T-cell (primary cell): ENCODE results near the gene TMEM248. TPM values are rescaled to one million over a fixed set of nuclear protein-coding genes. Genes with fewer than 3 reads are reported as not detected.
"Not testable (repeated sequence)": the region's sequence is repeated elsewhere in the genome, so short reads cannot be mapped to it uniquely, and the experiment has no call there.

ENCODE experiments used
- ATAC-seq, 4 experiments: fragments of 200-7000 bp in 3 of 4; fragments of 150-1000 bp in 1 of 4; cut with Tn5 transposase; replicated peaks in 1 of 4; 1 replicate in 3 of 4; 2 replicates in 1 of 4; pipeline ENCODE4 v1.10.0; 2021; ENCODE audit warnings: moderate library complexity in 3 of 4, mild to moderate bottlenecking in 2 of 4, moderate number of reproducible peaks in 1 of 4
- CTCF ChIA-PET, 2 donors: fragments of 300-600 bp; sonication (Branson Sonifier 250); formaldehyde crosslinking; loops; one replicate each; lab custom pipeline; 2022; ENCODE audit warnings: antibody characterized with exemption in 2 of 2; lab: Charles Lee
- POLR2A ChIA-PET, 2 donors: fragments of 300-600 bp; sonication (Branson Sonifier 250); formaldehyde crosslinking; loops; one replicate each; lab custom pipeline; 2022; ENCODE audit warnings: antibody characterized with exemption in 2 of 2; lab: Charles Lee
- DNase-seq, 35 experiments: peaks; one replicate each; pipeline versions ENCODE4 v3.0.0 to v3.0.0-alpha.2; 2013 to 2023
- H3K27ac ChIP-seq: one replicate; pipeline ENCODE4 v1.5.1; 2013; ENCODE audit warnings: low read length
- H3K27me3 ChIP-seq, 2 experiments: replicated peaks in 1 of 2; 1 replicate in 1 of 2; 2 replicates in 1 of 2; pipeline versions ENCODE4 v1.6.1 to v1.7.0; 2013; ENCODE audit warnings: low read length in 1 of 2, mixed read lengths in 1 of 2; ENCODE audit not compliant: control insufficient read depth in 2 of 2, insufficient read depth in 2 of 2; ENCODE audit errors: extremely low read depth in 1 of 2
- H3K36me3 ChIP-seq, 2 donors: 1 replicate in 1 of 2; 2 replicates in 1 of 2; pipeline versions ENCODE4 v1.6.1 to v1.7.0; 2013; ENCODE audit warnings: low read length in 1 of 2; ENCODE audit not compliant: control insufficient read depth in 2 of 2, insufficient read depth in 1 of 2; ENCODE audit errors: extremely low read depth in 1 of 2
- H3K4me1 ChIP-seq, 2 experiments: 1 replicate in 1 of 2; 2 replicates in 1 of 2; pipeline versions ENCODE4 v1.6.1 to v1.7.0; 2013; ENCODE audit warnings: low read length in 2 of 2, mixed read lengths in 1 of 2; ENCODE audit not compliant: insufficient read depth in 2 of 2, control insufficient read depth in 1 of 2; ENCODE audit errors: extremely low read depth in 1 of 2
- H3K4me3 ChIP-seq, 2 donors: 1 replicate in 1 of 2; 2 replicates in 1 of 2; pipeline versions ENCODE4 v1.5.1 to v1.7.0; 2013; ENCODE audit warnings: mild to moderate bottlenecking in 2 of 2, low read length in 1 of 2, moderate library complexity in 1 of 2; ENCODE audit not compliant: control insufficient read depth in 1 of 2; ENCODE audit errors: extremely low read depth in 1 of 2
- H3K9me3 ChIP-seq: 2 replicates; pipeline ENCODE4 v1.7.0; 2013
- H3K27ac Mint-ChIP-seq, 2 donors: one replicate each; pipeline ENCODE4 v1.8.0; 2020 to 2021; ENCODE audit warnings: mild to moderate bottlenecking in 2 of 2, mixed read lengths in 2 of 2
- H3K27me3 Mint-ChIP-seq, 2 donors: one replicate each; pipeline ENCODE4 v1.8.0; 2021 to 2022; ENCODE audit warnings: mixed read lengths in 2 of 2
- H3K36me3 Mint-ChIP-seq: one replicate; pipeline ENCODE4 v1.8.0; 2021; ENCODE audit warnings: mixed read lengths
- H3K4me1 Mint-ChIP-seq, 3 donors: one replicate each; pipeline ENCODE4 v1.8.0; 2020 to 2022; ENCODE audit warnings: mixed read lengths in 3 of 3, mild to moderate bottlenecking in 1 of 3
- H3K4me3 Mint-ChIP-seq, 3 donors: one replicate each; pipeline ENCODE4 v1.8.0; 2020 to 2022; ENCODE audit warnings: mild to moderate bottlenecking in 3 of 3, mixed read lengths in 3 of 3, moderate library complexity in 3 of 3
- H3K9me3 Mint-ChIP-seq, 3 donors: one replicate each; pipeline ENCODE4 v1.8.0; 2020 to 2022; ENCODE audit warnings: mixed read lengths in 3 of 3
- WGBS: methylation state at CpG from one replicate; pipeline ENCODE4 v1.1.5; 2013; ENCODE audit warnings: missing lambda C conversion rate; ENCODE audit not compliant: insufficient coverage; 5-methylcytosine and 5-hydroxymethylcytosine counted together
- total RNA-seq, 35 experiments: library from RNA in 6 of 35; stranded (reverse) in 6 of 35; fragments of 120-200 nt in 1 of 35; gene quantifications; one replicate each; pipeline versions ENCODE4 v1.2.1 to v1.2.4 and lab custom pipeline; 2013 to 2026

The TMEM248 gene
- total RNA-seq, 5 donors from 2014 or later (not counting 1 experiment from before 2014, with no cell fraction given) = 79.0 to 97.6 (median 91.9) TPM

DNA sequence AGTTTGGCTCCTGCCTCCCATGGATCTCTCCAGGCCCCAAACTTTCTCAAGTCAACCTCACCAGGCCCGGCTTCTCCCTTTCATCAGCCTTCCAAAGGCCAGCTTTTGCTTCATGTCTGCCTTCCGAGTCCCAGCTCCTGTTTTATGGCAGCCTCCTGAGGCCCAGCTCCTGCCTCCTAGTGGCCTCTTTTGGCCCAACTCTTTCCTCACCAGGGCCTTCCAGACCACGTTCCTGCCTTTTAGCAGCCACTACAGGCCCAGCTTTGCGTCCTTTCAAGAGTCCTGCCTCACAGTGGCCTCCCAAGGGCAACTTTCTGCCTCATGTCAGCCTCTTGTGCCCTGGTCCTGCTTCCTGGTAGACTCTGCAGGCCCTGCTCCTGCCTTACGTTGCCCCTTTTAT is 15.3 kb upstream of the TMEM248 start:
- no peaks in the 10 kb centered on the region for H3K27me3 Mint-ChIP-seq
- DNase-seq (no peak), ATAC-seq (no peak)
- no peak overlapping the region for H3K4me3 ChIP-seq
- no peaks in the 10 kb centered on the region for H3K4me1 Mint-ChIP-seq
- no peak overlapping the region for H3K27ac Mint-ChIP-seq
- H3K27me3 ChIP-seq = no peaks in the 10 kb centered on the region
- H3K9me3 ChIP-seq = no peaks in the 10 kb centered on the region
- H3K4me3 Mint-ChIP-seq = no peak overlapping the region
- H3K4me1 ChIP-seq = no peaks in the 10 kb centered on the region
- 93% methylated on average over 5 of the region's 5 CpGs for WGBS
- ChIA-PET CTCF (interaction anchor here (0.7 to 1.0 kb wide), 2 partner anchors 61 to 875 kb away, joined by 3 read pairs; no protein-coding TSS in a partner anchor), POLR2A (no interaction called here)
- no peaks in the 10 kb centered on the region for H3K36me3 Mint-ChIP-seq
- H3K36me3 ChIP-seq = no peaks in the 10 kb centered on the region
- H3K9me3 Mint-ChIP-seq = no peaks in the 10 kb centered on the region
- no peak overlapping the region for H3K27ac ChIP-seq

DNA sequence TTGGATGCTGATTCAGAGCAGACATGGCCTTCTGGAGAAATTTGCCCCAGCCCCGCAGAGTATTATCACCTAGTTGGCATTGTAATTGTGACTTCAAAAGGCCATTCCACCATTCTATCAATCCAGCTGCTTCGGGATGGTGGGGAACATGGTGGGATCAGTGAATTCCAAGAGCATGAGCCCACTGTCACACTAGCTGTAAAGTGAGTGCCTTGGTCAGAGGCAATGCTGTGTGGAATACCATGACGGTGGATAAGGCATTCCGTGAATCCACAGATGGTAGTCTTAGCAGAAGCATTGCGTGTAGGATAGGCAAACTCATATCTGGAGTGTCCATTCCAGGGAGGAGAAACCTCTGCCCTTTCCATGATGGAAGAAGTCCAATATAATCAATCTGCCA is 13.3 kb upstream of the TMEM248 start:
- Histone ChIP-seq H3K27me3 (no peaks in the 10 kb centered on the region), H3K4me1 (no peaks in the 10 kb centered on the region), H3K36me3 (no peaks in the 10 kb centered on the region), H3K9me3 (no peaks in the 10 kb centered on the region), H3K27ac (no peak overlapping the region), H3K4me3 (no peak overlapping the region)
- WGBS = 100% methylated on average over 3 of the region's 5 CpGs
- POLR2A ChIA-PET = no interaction called here
- CTCF ChIA-PET = no interaction called here
- DNase-seq (no peak), ATAC-seq (no peak)
- H3K27ac Mint-ChIP-seq = no peak overlapping the region
- no peaks in the 10 kb centered on the region for H3K4me1 Mint-ChIP-seq
- H3K27me3 Mint-ChIP-seq = no peaks in the 10 kb centered on the region
- H3K36me3 Mint-ChIP-seq = no peaks in the 10 kb centered on the region
- no peak overlapping the region for H3K4me3 Mint-ChIP-seq
- H3K9me3 Mint-ChIP-seq = no peaks in the 10 kb centered on the region

DNA sequence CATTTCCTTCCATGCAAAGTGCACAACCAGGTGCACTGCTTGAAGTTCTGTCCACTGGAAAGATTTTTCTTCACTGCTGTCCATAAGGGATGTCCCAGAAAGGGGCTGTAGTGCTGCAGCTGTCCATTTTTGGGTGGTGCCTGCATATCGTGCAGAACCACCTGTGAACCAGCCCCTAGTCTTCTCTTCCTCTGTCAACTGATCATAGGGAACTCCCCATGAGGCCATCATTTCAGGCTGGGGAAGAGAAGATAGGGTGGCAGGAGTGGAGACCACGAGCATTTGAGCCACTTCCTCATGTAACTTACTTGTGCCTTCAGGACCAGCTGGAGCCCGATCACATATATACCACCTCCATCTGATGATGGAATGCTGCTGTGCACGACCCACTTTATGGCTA is 12.4 kb upstream of the TMEM248 start:
- H3K27me3 ChIP-seq, ATAC-seq, H3K36me3 ChIP-seq, H3K4me3 Mint-ChIP-seq, H3K4me1 Mint-ChIP-seq, H3K27ac Mint-ChIP-seq, H3K9me3 Mint-ChIP-seq, POLR2A ChIA-PET, DNase-seq, H3K36me3 Mint-ChIP-seq, H3K9me3 ChIP-seq, H3K4me3 ChIP-seq, H3K4me1 ChIP-seq, H3K27me3 Mint-ChIP-seq, CTCF ChIA-PET, H3K27ac ChIP-seq: not testable (repeated sequence)
- no CpG with 5 or more reads among the region's 4 CpGs for WGBS

DNA sequence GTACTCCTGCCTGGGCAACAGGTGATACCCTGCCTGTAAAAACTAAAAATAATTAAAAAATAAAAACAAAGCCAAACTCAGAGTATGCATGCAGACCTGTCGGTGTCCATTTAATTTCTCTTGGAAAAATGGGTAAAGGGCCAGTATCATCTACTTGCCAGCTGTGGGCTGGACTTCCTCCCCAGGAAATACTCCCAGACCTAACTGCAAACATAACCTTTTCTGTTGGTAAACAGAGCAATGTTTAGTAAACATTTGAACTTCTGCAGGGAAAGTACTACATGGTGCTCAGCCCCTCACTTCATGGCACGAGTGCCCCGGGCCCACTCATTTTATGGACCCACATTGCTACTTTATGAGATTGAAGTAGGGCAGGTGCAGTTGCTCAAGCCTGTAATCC is 10.2 kb upstream of the TMEM248 start:
- CTCF ChIA-PET = no interaction called here
- 100% methylated on average over 1 of the region's 3 CpGs for WGBS
- Mint-ChIP-seq H3K36me3 (no peaks in the 10 kb centered on the region), H3K27ac (no peak overlapping the region), H3K4me1 (no peaks in the 10 kb centered on the region), H3K27me3 (no peaks in the 10 kb centered on the region), H3K9me3 (no peaks in the 10 kb centered on the region), H3K4me3 (no peak overlapping the region)
- H3K27me3 ChIP-seq = no peaks in the 10 kb centered on the region
- no peaks in the 10 kb centered on the region for H3K9me3 ChIP-seq
- no peak for ATAC-seq
- no peaks in the 10 kb centered on the region for H3K4me1 ChIP-seq
- H3K27ac ChIP-seq = no peak overlapping the region
- H3K4me3 ChIP-seq = no peak overlapping the region
- DNase-seq = no peak
- POLR2A ChIA-PET = no interaction called here
- H3K36me3 ChIP-seq = no peaks in the 10 kb centered on the region

DNA sequence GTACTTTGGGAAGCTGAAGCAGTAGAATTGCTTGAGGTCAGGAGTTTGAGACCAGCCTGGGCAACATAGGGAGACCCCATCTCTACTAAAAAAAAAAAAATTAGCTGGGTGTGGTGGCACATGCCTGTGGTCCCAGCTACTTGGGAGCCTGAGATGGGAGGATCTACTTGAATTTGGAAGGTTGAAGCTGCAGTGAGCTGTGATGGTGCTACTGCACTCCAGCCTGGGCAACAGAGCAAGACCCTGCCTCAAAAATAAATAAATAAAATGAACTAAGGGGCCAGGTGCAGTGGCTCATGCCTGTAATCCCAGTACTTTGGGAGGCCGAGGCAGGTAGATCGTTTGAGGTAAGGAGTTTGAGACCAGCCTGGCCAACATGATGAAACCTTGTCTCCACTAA is 9.8 kb upstream of the TMEM248 start:
- H3K4me3 Mint-ChIP-seq, H3K27ac ChIP-seq, POLR2A ChIA-PET, H3K9me3 ChIP-seq, H3K36me3 ChIP-seq, H3K4me3 ChIP-seq, CTCF ChIA-PET, H3K36me3 Mint-ChIP-seq, H3K27me3 Mint-ChIP-seq, ATAC-seq, H3K4me1 ChIP-seq, H3K4me1 Mint-ChIP-seq, H3K27ac Mint-ChIP-seq, DNase-seq, H3K9me3 Mint-ChIP-seq, H3K27me3 ChIP-seq: not testable (repeated sequence)
- no CpG with 5 or more reads among the region's 2 CpGs for WGBS

DNA sequence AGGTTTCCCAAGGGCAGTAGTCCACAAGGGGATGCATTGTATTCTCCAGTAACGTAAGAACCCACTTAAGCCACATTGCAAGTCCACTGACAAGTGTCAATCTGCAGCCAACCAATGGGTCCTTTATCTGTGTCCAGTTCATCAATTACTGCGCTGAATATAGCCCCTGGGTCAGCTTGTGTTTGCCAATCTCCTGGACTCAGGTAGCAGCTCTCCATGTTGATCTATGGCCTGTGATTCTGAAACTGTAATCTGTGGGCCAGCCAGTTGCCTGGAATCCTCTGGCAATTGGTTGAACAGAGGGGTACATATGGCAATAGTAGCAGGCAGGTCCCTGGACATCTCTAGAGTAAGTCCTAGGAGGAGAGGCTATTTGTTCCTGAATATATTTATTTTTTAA is 8.8 kb upstream of the TMEM248 start:
- CTCF ChIA-PET = no interaction called here
- H3K27me3 Mint-ChIP-seq = no peaks in the 10 kb centered on the region

More for the DNA sequence above, 8.8 kb upstream of the TMEM248 start:
- no peaks in the 10 kb centered on the region for H3K36me3 Mint-ChIP-seq
- ATAC-seq (no peak), DNase-seq (no peak)
- H3K4me1 Mint-ChIP-seq = no peaks in the 10 kb centered on the region
- H3K27ac Mint-ChIP-seq = no peak overlapping the region
- H3K9me3 ChIP-seq = no peaks in the 10 kb centered on the region
- H3K4me3 ChIP-seq = no peak overlapping the region
- no peaks in the 10 kb centered on the region for H3K36me3 ChIP-seq
- no peaks in the 10 kb centered on the region for H3K27me3 ChIP-seq
- no peaks in the 10 kb centered on the region for H3K4me1 ChIP-seq
- no peak overlapping the region for H3K27ac ChIP-seq
- H3K9me3 Mint-ChIP-seq = no peaks in the 10 kb centered on the region
- WGBS = 79% methylated on average over 2 of the region's 2 CpGs
- H3K4me3 Mint-ChIP-seq = no peak overlapping the region
- POLR2A ChIA-PET = no interaction called here
